ENCODE data around the gene KAT8.

The KAT8 gene

DNA sequence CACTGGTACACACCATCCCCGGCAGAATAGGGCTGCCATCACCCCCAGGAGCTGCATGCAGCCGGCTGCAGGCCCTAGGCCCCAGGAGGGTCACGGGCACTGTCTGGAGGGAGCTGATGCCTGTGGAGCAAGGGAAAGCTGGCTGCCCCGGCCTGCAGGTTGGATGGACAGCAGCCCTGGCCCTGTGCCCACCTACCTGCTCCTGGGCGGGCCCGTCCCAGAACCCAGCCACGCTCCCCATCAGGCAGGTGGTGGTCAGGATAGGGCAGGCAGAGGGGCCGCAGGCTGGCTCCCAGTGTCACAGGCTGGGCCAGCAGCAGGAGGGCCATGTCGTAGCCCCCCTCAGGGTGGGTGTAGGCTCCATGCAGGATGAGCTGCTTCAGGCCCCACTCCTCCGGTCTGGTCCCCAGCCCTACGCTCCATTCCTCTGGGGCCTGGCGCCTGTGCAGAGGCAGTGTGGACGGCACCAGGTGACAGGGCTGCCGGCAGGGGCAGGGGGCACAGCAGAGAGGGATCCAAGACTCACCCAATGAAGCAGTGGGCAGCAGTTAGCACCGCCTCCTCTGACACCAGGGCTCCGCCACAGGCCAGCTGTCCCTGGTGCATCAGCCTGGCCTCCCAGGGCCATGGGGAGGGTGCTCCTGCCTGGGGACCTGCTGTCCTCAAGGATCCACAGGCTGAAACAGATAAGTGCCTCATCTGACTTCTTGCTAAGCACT lies 32.7 kb upstream of the KAT8 start:
- H3K4me3 ChIP-seq (replicated peaks; ENCODE audit: low read depth, low read length) = no peak overlapping the region
- no peak for DNase-seq (ENCODE audit: extremely low read depth, low read depth)
- TF ChIP-seq, protein P1, sequence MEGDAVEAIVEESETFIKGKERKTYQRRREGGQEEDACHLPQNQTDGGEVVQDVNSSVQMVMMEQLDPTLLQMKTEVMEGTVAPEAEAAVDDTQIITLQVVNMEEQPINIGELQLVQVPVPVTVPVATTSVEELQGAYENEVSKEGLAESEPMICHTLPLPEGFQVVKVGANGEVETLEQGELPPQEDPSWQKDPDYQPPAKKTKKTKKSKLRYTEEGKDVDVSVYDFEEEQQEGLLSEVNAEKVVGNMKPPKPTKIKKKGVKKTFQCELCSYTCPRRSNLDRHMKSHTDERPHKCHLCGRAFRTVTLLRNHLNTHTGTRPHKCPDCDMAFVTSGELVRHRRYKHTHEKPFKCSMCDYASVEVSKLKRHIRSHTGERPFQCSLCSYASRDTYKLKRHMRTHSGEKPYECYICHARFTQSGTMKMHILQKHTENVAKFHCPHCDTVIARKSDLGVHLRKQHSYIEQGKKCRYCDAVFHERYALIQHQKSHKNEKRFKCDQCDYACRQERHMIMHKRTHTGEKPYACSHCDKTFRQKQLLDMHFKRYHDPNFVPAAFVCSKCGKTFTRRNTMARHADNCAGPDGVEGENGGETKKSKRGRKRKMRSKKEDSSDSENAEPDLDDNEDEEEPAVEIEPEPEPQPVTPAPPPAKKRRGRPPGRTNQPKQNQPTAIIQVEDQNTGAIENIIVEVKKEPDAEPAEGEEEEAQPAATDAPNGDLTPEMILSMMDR (IDR thresholded peaks at IDR 0.05; ENCODE audit: low read depth, low read length, missing control alignments) = no peak

DNA sequence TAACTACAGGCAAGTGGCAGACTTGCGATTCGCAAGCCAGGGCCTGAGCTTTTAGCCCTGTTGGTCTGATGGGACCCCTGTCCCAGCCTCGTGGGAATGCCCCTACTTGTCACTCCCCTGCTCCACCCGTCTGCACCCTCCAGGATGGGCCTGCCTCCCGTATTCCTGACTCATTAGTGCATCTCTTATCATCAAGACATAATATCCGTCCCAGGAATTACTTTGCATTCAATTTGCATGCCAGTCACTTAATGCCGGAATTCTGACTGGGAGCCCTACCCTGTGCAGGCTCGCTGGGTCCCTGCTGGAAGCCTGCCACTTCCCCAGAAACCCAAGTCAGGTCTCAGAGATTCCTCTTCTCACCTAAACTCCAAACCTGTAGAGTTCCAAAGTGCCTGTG lies 32.1 kb upstream of the KAT8 start:
- H3K4me3 ChIP-seq (replicated peaks; ENCODE audit: low read depth, low read length) = no peak overlapping the region
- no peak for DNase-seq (ENCODE audit: extremely low read depth, low read depth)
- TF ChIP-seq, protein P1 (IDR thresholded peaks at IDR 0.05; ENCODE audit: low read depth, low read length, missing control alignments) = no peak

DNA sequence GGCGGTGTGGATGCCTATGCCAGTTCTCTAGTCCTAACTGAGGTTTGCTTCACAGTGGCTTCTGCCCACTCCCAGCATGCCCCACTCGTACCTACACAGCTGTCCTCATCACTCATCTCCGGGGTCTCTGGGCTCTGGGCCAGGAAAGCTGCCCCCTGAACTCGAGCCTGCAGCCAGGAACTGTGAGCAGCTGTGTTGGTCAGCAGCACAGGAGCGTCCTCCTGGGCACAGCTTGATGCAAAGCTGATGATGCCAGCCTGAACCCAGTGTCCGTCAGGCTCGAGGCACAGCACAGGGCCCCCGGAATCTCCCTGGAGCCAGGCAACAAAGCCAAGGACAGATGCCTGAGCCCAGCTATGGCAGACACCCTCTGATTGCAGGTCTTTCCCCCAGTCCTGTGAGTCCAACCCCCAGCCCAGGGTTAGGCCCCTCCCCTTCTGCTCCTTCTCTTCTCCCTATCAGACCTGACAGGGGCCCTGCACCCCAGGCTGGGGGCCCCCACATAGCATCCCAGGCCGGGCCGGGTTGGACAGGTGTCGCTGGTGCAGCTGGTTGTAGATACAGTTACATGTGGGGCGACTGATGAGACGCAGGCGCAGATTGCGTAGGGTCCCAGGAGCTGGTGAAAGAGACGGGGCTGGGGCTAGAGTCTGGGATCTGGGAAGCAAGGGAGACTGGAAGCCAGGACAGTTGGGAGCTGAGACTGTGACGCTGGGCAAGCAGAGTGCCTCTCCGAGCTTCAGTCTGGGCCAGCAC lies 31.4 kb upstream of the KAT8 start:
- TF ChIP-seq, protein P1 (IDR thresholded peaks at IDR 0.05; ENCODE audit: low read depth, low read length, missing control alignments) = no peak
- no peak overlapping the region for H3K4me3 ChIP-seq (replicated peaks; ENCODE audit: low read depth, low read length)
- DNase-seq (ENCODE audit: extremely low read depth, low read depth) = no peak

DNA sequence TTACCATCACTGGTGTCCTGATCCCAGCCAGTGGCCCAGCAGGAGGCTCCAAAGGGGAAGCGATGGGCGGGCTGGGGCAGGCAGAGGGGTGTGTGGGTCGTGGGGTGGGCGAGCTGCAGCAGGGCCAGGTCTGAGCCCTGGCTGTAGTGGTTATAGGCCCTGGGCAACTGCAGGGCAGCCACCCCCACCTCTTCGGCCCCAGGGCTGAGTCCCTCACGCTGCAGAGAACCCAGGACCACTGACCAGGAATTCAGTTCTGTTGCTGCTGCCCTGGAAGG lies 30.9 kb upstream of the KAT8 start:
- no peak overlapping the region for H3K4me3 ChIP-seq (replicated peaks; ENCODE audit: low read depth, low read length)
- no peak for DNase-seq (ENCODE audit: extremely low read depth, low read depth)
- TF ChIP-seq, protein P1 (IDR thresholded peaks at IDR 0.05; ENCODE audit: low read depth, low read length, missing control alignments) = no peak

DNA sequence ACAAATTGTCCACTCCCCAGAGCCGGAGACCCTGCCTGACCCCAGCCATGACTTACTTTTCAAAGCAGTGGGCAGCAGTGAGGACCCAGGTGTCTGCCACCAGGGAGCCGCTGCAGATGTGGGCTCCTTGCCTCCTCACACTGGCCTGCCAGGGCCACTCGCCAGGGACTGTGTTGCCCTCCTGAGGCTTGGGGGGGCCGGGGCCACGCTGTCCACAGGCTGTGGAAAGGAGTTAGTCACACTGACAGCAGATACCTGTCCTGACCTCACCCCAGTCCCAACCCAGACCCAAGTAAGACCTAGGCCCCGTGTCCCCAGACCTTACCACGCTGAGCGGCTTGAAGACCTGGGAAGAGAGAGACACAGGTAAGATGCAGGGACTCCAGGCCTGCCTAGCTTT lies 30.0 kb upstream of the KAT8 start:
- H3K4me3 ChIP-seq (replicated peaks; ENCODE audit: low read depth, low read length) = no peak overlapping the region
- no peak for DNase-seq (ENCODE audit: extremely low read depth, low read depth)
- TF ChIP-seq, protein P1 (IDR thresholded peaks at IDR 0.05; ENCODE audit: low read depth, low read length, missing control alignments) = no peak

DNA sequence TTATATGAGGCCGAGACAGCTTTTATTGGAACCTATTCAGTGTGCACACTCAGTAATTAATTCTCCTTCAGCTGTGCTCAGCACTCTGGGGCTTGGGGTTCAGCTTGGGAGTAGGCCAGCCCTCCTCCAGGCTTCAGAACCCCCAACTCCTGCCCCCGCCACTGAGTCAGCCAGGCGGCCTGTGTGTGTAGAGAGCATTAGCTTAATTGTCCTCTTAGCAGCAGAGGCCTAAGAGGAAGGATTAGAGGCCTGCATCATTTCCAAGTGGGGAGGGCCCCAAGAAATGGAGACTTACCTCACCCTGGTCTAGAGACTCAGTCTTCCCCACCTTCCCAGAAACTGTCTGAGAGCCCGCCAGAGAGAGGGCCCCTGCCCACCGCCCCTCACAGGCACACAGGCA lies 29.5 kb upstream of the KAT8 start:
- TF ChIP-seq, protein P1 (IDR thresholded peaks at IDR 0.05; ENCODE audit: low read depth, low read length, missing control alignments) = no peak
- DNase-seq (ENCODE audit: extremely low read depth, low read depth) = no peak

More for the DNA sequence above, 29.5 kb upstream of the KAT8 start:
- H3K4me3 ChIP-seq (replicated peaks; ENCODE audit: low read depth, low read length) = no peak overlapping the region

Measured in HFF-Myc (cell line).